Measurements from ENCODE around the gene BEST3.

BEST3 gene

GRCh38 chr12:69651922-69652321 lies 47.2 kb downstream of the BEST3 start:
- Histone ChIP-seq H3K4me1 (no peaks in the 10 kb centered on the region), H3K27me3 (ENCODE audit: low read depth) (peaks cover 37% of the 10 kb centered on the region), H3K4me3 (no peak overlapping the region), H3K36me3 (replicated peaks) (no peaks in the 10 kb centered on the region), H3K9me3 (no peaks in the 10 kb centered on the region)
- DNase-seq (ENCODE audit: low spot score in 2 of 2): no peak
- in situ Hi-C loops (cut with MboI; ENCODE audit: low sequenced_read_pairs): no loop called here

- in situ Hi-C loops (cut with MboI; ENCODE audit: low sequenced_read_pairs): no loop called here
- H3K27me3 ChIP-seq (ENCODE audit: low read depth): peaks cover 27% of the 10 kb centered on the region; the same call in 1 of the 2 replicates
- DNase-seq (ENCODE audit: low spot score in 2 of 2): no peak
- no peaks in the 10 kb centered on the region for H3K4me1 ChIP-seq
- H3K4me3 ChIP-seq: no peak overlapping the region
- no peaks in the 10 kb centered on the region for H3K36me3 ChIP-seq (replicated peaks)
- no peaks in the 10 kb centered on the region for H3K9me3 ChIP-seq
Measured at GRCh38 chr12:69649529-69649928, 49.6 kb downstream of the BEST3 start.

GRCh38 chr12:69648476-69648875 lies 50.6 kb downstream of the BEST3 start:
- in situ Hi-C loops (cut with MboI; ENCODE audit: low sequenced_read_pairs): no loop called here
- no peak for DNase-seq (ENCODE audit: low spot score in 2 of 2)
- Histone ChIP-seq H3K27me3 (ENCODE audit: low read depth) (peaks cover 18% of the 10 kb centered on the region; the same call in 1 of the 2 replicates), H3K4me1 (no peaks in the 10 kb centered on the region), H3K4me3 (no peak overlapping the region), H3K36me3 (replicated peaks) (no peaks in the 10 kb centered on the region), H3K9me3 (no peaks in the 10 kb centered on the region)

GRCh38 chr12:69647178-69647577 lies 51.9 kb downstream of the BEST3 start:
- no peak for DNase-seq (ENCODE audit: low spot score in 2 of 2)
- no peaks in the 10 kb centered on the region for H3K4me1 ChIP-seq
- no peaks in the 10 kb centered on the region for H3K9me3 ChIP-seq
- in situ Hi-C loops (cut with MboI; ENCODE audit: low sequenced_read_pairs): no loop called here
- H3K27me3 ChIP-seq (ENCODE audit: low read depth): peaks cover 15% of the 10 kb centered on the region; the same call in 1 of the 2 replicates
- no peaks in the 10 kb centered on the region for H3K36me3 ChIP-seq (replicated peaks)
- no peak overlapping the region for H3K4me3 ChIP-seq

GRCh38 chr12:69645031-69645430 lies 54.1 kb downstream of the BEST3 start:
- no peaks in the 10 kb centered on the region for H3K4me1 ChIP-seq
- in situ Hi-C loops (cut with MboI; ENCODE audit: low sequenced_read_pairs): no loop called here
- DNase-seq (ENCODE audit: low spot score in 2 of 2): no peak

GRCh38 chr12:69644511-69644910 lies 54.6 kb downstream of the BEST3 start:
- no peak for DNase-seq (ENCODE audit: low spot score in 2 of 2)
- no peak overlapping the region for H3K4me3 ChIP-seq
- peaks cover 11% of the 10 kb centered on the region; the same call in 1 of the 2 replicates for H3K27me3 ChIP-seq (ENCODE audit: low read depth)
- no peaks in the 10 kb centered on the region for H3K36me3 ChIP-seq (replicated peaks)
- no peaks in the 10 kb centered on the region for H3K4me1 ChIP-seq
- H3K9me3 ChIP-seq: no peaks in the 10 kb centered on the region
- in situ Hi-C loops (cut with MboI; ENCODE audit: low sequenced_read_pairs): no loop called here

More at GRCh38 chr12:69645031-69645430, 54.1 kb downstream of the BEST3 start:
- no peak overlapping the region for H3K4me3 ChIP-seq
- no peaks in the 10 kb centered on the region for H3K36me3 ChIP-seq (replicated peaks)
- no peaks in the 10 kb centered on the region for H3K9me3 ChIP-seq
- peaks cover 11% of the 10 kb centered on the region; the same call in 1 of the 2 replicates for H3K27me3 ChIP-seq (ENCODE audit: low read depth)

- Histone ChIP-seq H3K27me3 (ENCODE audit: low read depth) (peaks cover under 1% of the 10 kb centered on the region; the same call in 1 of the 2 replicates), H3K9me3 (no peaks in the 10 kb centered on the region), H3K4me1 (no peaks in the 10 kb centered on the region), H3K36me3 (replicated peaks) (no peaks in the 10 kb centered on the region), H3K4me3 (no peak overlapping the region)
- DNase-seq (ENCODE audit: low spot score in 2 of 2): no peak
- in situ Hi-C loops (cut with MboI; ENCODE audit: low sequenced_read_pairs): no loop called here
Measured at GRCh38 chr12:69642531-69642930, 56.6 kb downstream of the BEST3 start.

- in situ Hi-C loops (cut with MboI; ENCODE audit: low sequenced_read_pairs): no loop called here
- DNase-seq (ENCODE audit: low spot score in 2 of 2): no peak
- Histone ChIP-seq H3K9me3 (no peaks in the 10 kb centered on the region), H3K27me3 (ENCODE audit: low read depth) (no peaks in the 10 kb centered on the region), H3K36me3 (replicated peaks) (no peaks in the 10 kb centered on the region), H3K4me3 (no peak overlapping the region), H3K4me1 (no peaks in the 10 kb centered on the region)
Measured at GRCh38 chr12:69641546-69641945, 57.6 kb downstream of the BEST3 start.

- Histone ChIP-seq H3K4me3 (no peak overlapping the region), H3K4me1 (no peaks in the 10 kb centered on the region), H3K27me3 (ENCODE audit: low read depth) (no peaks in the 10 kb centered on the region), H3K9me3 (no peaks in the 10 kb centered on the region), H3K36me3 (replicated peaks) (no peaks in the 10 kb centered on the region)
- peak; percentile 64 to 79 for DNase-seq (ENCODE audit: low spot score in 2 of 2)
- in situ Hi-C loops (cut with MboI; ENCODE audit: low sequenced_read_pairs): no loop called here
Measured at GRCh38 chr12:69639400-69640016, 59.6 kb downstream of the BEST3 start.

- Histone ChIP-seq H3K36me3 (replicated peaks) (no peaks in the 10 kb centered on the region), H3K9me3 (no peaks in the 10 kb centered on the region), H3K4me1 (no peaks in the 10 kb centered on the region), H3K27me3 (ENCODE audit: low read depth) (no peaks in the 10 kb centered on the region), H3K4me3 (no peak overlapping the region)
- in situ Hi-C loops (cut with MboI; ENCODE audit: low sequenced_read_pairs): no loop called here
- no peak for DNase-seq (ENCODE audit: low spot score in 2 of 2)
Measured at GRCh38 chr12:69633061-69633460, 66.0 kb downstream of the BEST3 start.

- Histone ChIP-seq H3K4me1 (no peaks in the 10 kb centered on the region), H3K27me3 (ENCODE audit: low read depth) (no peaks in the 10 kb centered on the region), H3K36me3 (replicated peaks) (no peaks in the 10 kb centered on the region), H3K9me3 (no peaks in the 10 kb centered on the region), H3K4me3 (no peak overlapping the region)
- peak in 1 of 2 experiments; percentile 12 for DNase-seq (ENCODE audit: low spot score in 2 of 2)
- in situ Hi-C loops (cut with MboI; ENCODE audit: low sequenced_read_pairs): no loop called here
Measured at GRCh38 chr12:69630191-69630590, 68.9 kb downstream of the BEST3 start.

- Histone ChIP-seq H3K9me3 (no peaks in the 10 kb centered on the region), H3K4me1 (no peaks in the 10 kb centered on the region), H3K36me3 (replicated peaks) (no peaks in the 10 kb centered on the region), H3K4me3 (no peak overlapping the region), H3K27me3 (ENCODE audit: low read depth) (no peaks in the 10 kb centered on the region)
- in situ Hi-C loops (cut with MboI; ENCODE audit: low sequenced_read_pairs): no loop called here
- no peak for DNase-seq (ENCODE audit: low spot score in 2 of 2)
Measured at GRCh38 chr12:69627501-69627900, 71.6 kb downstream of the BEST3 start.

GRCh38 chr12:69623970-69624369 lies 75.1 kb downstream of the BEST3 start:
- Histone ChIP-seq H3K9me3 (no peaks in the 10 kb centered on the region), H3K4me1 (no peaks in the 10 kb centered on the region), H3K36me3 (replicated peaks) (no peaks in the 10 kb centered on the region), H3K4me3 (no peak overlapping the region), H3K27me3 (ENCODE audit: low read depth) (no peaks in the 10 kb centered on the region)
- no peak for DNase-seq (ENCODE audit: low spot score in 2 of 2)
- in situ Hi-C loops (cut with MboI; ENCODE audit: low sequenced_read_pairs): no loop called here

- no peaks in the 10 kb centered on the region for H3K9me3 ChIP-seq
- H3K36me3 ChIP-seq (replicated peaks): no peaks in the 10 kb centered on the region
- in situ Hi-C loops (cut with MboI; ENCODE audit: low sequenced_read_pairs): no loop called here
- H3K4me1 ChIP-seq: no peaks in the 10 kb centered on the region
- H3K27me3 ChIP-seq (ENCODE audit: low read depth): no peaks in the 10 kb centered on the region
- no peak for DNase-seq (ENCODE audit: low spot score in 2 of 2)
- no peak overlapping the region for H3K4me3 ChIP-seq
Measured at GRCh38 chr12:69621551-69621950, 77.6 kb downstream of the BEST3 start.

- Histone ChIP-seq H3K27me3 (ENCODE audit: low read depth) (no peaks in the 10 kb centered on the region), H3K4me3 (no peak overlapping the region), H3K4me1 (no peaks in the 10 kb centered on the region), H3K9me3 (no peaks in the 10 kb centered on the region), H3K36me3 (replicated peaks) (no peaks in the 10 kb centered on the region)
- DNase-seq (ENCODE audit: low spot score in 2 of 2): no peak
- in situ Hi-C loops (cut with MboI; ENCODE audit: low sequenced_read_pairs): no loop called here
Measured at GRCh38 chr12:69620921-69621320, 78.2 kb downstream of the BEST3 start.

Data from HAP-1 (cell line).